Activated naive CD4-positive, alpha-beta T cell treated with anti-CD3 and anti-CD28 coated beads, Interleukin-2, amount 50 U/mL, for 16 hours (primary cell): ENCODE data around the gene GNAZ.
A peak's percentile ranks its signal among the peaks of the same experiment; 100 is the strongest.

Source experiments
- DNase-seq: peaks from one replicate; pipeline ENCODE4 v3.0.0-alpha.2; 2020

GNAZ gene

GRCh38 chr22:23142546-23143105, 72.3 kb downstream of the GNAZ start:
- no peak for DNase-seq

- no peak for DNase-seq
Measured at GRCh38 chr22:23143119-23143518, 72.8 kb downstream of the GNAZ start.

- no peak for DNase-seq
Measured at GRCh38 chr22:23144432-23144831, 74.1 kb downstream of the GNAZ start.

DNA sequence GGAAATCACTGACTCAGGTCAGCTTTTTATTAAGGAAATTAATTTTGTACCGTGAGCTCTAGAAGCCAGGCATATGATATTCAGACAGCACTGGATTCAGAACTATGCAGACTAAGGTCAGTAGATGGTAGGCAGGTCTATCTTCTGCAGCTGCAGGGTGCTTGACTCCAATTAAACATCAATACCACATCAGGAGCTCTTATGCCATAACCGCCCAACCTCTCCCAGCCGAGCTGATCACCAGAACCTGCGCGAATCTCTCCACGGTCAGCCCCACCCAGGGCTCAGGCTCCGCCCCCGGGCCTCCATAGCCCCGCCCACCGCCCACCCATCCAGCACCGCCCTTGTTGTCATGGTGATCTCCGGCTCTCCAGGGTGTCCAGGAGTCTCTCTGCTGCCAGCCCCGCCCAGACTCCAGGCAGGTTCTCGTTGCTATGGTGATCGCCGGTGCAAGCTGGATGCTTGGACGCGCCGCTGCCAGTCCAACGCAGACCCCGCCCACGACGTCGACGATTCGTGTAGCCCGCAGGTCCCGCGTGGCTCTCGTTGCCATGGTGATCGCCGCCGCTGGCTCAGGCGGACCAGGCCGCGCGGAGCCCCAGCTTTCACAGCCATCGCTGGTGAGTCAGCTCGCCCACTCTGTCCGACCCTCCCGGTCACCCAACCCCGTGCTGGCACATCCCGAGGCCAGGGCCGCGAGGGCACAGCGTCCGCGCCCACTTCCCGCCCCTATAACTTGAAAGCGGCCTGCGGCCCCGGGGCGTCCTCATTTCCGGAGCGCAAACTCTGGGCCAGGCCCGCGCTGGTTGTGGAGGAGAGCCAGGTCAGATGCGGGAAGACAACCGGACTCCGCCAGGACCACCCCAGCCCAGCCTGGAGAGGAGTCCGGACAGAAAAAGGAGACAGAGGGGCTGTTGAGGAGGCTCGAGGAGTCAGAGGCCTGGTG, 74.9 kb downstream of the GNAZ start, which contains the start of gene RAB36:
Gene RAB36 (plus strand): TSS at position 546 of the 946 bp plus-strand sequence. CDS start 1,140 bp downstream, outside the sequence.
- peak; percentile 74 for DNase-seq

DNA sequence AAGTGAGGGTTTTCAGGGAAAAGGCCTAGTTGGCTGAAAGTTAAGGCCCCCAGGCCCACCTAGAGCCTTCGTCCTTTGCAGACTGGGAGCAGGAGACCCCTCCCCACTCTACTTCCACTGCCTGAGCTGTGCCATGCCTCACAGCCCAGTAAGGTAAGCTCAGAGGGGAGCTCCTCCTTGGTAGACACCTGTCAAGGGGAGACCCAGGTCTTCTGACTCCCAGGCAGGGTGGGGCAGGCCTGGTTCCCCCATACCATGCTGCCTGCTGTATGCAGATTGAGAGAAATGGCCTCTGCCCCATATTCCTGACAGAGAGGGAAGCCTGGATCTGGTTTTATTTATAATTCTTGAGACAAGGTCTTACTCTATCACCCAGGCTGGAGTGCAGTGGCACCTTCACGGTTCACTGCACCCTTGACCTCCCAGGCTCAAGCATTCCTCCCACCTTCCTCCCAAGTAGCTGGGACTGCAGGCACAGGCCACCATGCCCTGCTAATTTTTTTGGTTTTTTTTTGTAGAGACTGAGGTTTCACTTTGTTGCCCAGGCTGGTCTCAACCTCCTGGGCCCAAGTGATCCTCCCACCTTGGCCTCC, 75.7 kb downstream of the GNAZ start:
- no peak for DNase-seq

DNA sequence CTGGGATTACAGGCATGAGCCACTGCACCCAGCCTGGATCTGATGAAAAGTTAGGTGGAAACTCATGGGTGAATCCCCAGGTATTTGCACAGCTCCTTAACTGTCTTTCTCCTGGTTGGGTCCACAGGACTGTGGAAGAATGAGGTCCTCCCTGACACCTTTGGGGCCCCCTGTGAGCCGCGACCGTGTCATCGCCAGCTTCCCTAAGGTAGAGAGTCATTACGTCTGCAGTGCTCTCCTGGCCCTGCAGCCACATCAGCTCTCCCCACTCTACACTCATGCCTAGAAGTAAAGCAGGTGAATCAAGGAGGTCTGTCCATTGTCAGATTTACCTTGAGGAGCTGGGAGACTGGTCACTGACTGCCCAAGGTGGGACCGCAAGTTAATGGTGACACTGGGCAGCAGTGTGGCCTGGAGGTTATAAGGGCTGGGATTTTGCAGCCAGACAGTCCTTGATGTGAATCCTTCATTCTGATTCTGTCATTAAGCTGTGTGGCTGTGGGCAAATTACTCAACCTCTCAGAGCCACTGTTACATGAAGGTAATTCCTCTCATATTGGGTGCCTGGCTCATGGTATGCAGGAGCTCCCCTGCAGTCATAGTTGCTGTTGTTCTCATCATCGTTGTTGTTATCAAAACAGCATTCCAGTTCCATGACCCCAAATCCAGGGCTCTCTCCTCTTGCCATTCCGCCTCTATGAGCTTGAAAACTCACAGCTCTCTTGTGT, 76.3 kb downstream of the GNAZ start:
- no peak for DNase-seq

- DNase-seq = no peak
Measured at GRCh38 chr22:23147617-23148387, 77.5 kb downstream of the GNAZ start.

DNA sequence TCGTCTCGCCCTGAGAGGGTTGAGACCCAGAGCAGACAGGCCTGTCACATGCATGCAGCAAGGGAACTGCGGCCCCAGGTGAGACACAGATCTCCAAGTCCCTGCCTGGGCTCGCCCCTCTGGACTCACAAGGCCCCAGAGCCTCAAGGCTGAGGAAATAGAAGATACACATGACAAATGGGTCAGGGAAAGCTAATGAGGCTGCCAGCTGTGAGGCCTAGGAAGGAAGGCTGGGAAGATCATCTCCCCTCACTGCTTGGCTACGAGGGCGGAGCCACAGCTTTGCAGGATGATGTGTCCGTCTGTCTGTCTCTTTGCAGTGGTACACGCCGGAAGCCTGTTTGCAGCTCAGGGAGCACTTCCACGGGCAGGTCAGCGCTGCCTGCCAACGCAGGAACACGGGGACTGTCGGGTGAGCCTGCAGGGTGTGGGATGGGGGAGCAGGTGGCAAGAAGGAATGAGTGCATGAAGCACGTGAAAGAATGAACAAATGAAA, 79.5 kb downstream of the GNAZ start:
- DNase-seq = no peak

DNA sequence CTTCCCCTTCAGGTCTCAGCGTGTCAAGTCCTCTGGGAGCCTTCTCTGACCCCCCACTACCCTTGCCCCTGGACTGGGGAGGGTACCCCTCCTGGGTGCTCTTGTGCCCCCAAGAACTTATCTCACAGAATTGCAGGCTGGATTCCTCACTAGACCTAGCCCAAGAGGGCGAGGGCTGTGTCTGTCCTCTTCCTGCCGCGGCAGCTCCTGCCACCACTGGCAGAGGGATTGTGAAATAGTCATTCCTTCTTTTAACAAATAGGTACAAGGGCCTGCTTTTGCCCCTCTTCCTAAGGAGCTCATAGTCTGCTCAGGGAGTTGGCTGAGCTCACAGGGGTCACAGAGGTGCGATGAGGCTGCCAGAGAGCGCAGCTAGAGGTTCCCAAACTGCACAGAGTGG, 80.4 kb downstream of the GNAZ start:
- DNase-seq = no peak

DNA sequence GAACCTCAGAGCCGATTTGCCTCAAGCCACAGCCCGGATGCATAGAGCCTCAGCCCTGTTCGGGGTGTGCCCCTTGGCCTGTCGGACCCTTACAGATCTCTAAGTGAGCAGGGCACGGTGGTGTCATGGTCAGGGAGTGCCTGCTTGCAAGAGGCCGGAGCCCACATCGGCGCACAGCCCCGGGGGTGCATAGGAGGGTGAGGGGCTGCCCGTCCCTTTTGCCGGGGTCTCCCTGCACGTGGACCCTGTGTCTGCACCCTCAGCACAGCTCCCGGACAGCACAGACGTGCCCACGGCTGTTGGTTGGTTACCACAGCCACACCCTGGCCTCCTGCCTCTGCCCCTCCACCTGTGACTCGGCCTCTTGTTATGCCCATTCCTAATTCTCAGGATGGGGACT, 81.5 kb downstream of the GNAZ start:
- no peak for DNase-seq

GRCh38 chr22:23152238-23153114, 82.2 kb downstream of the GNAZ start:
- no peak for DNase-seq

DNA sequence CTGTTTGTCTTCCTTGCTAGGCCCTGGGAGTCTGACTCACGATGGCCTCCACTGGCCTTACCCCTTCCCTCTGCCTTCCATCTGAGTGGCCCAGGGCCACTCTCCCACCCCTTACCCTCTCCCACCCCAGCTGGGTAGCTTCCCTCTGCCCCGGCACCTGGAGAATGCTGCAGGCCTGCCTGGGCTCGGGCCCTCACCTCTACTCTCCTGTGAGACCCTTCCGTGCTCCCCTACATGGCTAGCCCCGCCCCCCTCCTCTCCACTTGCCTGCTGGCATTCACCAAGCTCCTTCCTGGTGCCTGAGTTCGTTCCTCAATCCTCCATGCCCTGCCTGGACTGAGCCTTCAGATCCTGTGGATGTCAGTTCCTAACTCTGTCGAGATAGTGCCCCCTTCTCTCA, 83.7 kb downstream of the GNAZ start:
- DNase-seq = no peak

DNA sequence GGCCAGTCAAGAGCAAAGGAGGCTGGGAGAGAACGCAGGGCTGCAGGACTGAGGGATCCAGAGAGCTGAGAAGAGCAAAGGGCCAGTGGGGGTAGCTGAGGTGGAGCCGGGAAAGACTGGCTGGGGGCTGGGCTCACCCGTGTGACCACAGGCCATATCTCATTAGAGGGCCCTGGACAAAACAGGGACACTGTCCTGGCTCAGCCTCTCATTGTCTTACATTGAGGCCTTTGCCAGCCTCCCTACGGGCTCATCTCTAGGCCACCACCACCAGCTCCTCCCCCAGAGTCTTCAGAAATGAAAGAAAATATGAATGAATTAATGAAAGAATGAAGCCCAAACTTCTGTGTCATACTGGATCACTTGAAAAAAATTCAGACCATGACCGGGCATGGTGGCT, 84.1 kb downstream of the GNAZ start:
- no peak for DNase-seq

GRCh38 chr22:23155143-23155542, 84.8 kb downstream of the GNAZ start:
- DNase-seq = no peak

DNA sequence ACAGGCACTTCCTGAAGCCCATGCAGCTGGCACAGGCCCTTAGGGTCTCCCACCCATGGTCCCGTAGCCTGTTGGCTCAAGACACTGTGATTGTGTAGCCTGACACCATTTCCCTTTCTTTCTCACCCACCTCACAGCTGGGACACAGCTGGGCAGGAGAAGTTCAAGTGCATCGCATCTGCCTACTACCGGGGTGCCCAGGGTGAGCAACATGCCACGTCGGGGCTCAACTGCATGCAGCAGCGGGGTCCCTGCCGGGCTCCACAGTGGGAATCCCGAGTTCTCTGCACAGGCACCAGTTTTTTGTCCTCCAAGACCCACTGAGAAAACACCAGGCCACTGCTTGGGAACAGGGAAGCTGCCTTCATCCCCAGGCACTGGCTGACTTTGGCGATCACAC, 85.5 kb downstream of the GNAZ start:
- DNase-seq = no peak

GRCh38 chr22:23156286-23156685, 86.0 kb downstream of the GNAZ start:
- no peak for DNase-seq

DNA sequence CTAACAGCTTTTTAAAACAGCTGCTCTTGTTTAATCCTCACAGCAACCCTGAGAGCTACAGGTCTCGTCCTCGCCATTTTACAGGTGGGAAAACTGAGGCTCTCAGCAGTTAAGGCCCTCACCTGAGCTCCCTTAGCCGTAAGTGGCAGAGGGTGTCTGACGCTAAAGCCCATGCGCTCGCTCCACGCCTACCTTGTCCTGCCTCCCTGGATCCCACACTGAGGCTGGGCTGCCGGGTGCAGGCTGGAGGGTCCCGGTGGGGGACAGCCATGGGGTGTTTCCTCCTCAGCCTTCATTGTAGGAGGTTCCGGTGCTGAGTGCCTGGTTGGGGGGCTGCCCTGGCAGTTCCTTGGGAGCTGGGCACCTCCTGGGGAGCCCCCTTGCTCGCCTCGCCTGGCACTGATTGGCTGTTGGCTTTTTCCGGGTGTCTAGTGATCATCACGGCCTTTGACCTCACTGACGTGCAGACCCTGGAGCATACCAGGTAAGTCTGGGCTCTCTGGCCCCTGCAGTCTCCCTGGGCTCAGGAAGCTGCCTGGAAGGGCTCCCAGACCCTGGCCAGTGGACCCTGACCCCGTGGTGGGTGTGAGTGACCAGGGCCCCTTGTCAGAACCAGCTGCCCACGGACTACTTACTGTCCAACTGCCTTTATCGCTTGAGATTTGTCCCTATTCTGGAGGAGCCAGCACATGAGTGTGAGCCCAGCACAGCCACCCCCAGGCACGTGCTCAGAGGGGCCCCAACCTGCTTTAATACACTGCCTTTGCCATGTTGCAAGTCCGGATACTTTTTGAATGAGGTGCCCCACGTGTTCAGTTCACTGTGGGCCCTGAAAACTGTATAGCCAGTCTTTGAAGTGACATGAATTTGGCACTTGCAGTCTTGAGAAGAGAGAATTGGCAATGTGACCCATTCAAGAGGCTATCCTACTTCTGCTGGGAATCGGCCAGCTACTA, 87.5 kb downstream of the GNAZ start:
- DNase-seq = no peak

- DNase-seq = no peak
Measured at GRCh38 chr22:23158516-23159290, 88.4 kb downstream of the GNAZ start.

DNA sequence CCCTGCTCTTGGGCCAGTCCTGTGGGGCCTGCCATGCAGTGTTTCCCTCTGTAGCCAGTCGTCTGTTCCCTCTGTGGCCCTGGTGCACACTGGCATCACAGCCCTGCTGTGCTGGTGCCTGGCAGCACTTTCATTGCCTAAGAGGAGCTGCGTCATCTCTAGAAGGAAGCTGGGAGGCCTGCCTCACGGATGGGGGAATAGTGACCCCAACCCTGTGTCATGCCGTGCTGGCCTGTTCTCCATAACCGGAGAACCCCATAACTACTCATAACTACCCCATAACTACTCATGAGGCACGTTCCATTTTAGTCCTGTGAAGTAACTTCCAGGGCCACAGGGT, 88.9 kb downstream of the GNAZ start:
- DNase-seq = no peak
